ENCODE measurements around the gene CSNK1D. TPM values are rescaled to one million over a fixed set of nuclear protein-coding genes. Genes with fewer than 3 reads are reported as not detected.

Gene CSNK1D
- total RNA-seq, 2 experiments from 2014 or later = 115 to 142 TPM

GRCh38 chr17:82275326-82275725 lies 1.8 kb upstream of the CSNK1D start:
- H3K27me3 Mint-ChIP-seq = no peaks in the 10 kb centered on the region
- H3K9me3 Mint-ChIP-seq = no peaks in the 10 kb centered on the region
- H3K27ac Mint-ChIP-seq = no peak overlapping the region
- ChIA-PET POLR2A (no interaction called here), CTCF (interaction anchor here (0.7 to 2.0 kb wide), 3 partner anchors 16 to 46 kb away, joined by 3 to 9 read pairs (median 4); partner anchors contain the start of gene SLC16A3)
- no peak overlapping the region for H3K4me3 Mint-ChIP-seq
- peaks cover 16% of the 10 kb centered on the region for H3K36me3 Mint-ChIP-seq (ENCODE audit: low read depth)
- H3K4me1 Mint-ChIP-seq = peaks cover 26% of the 10 kb centered on the region
- DNase-seq = no peak

- H3K9me3 Mint-ChIP-seq = no peaks in the 10 kb centered on the region
- POLR2A ChIA-PET = no interaction called here
- H3K36me3 Mint-ChIP-seq (ENCODE audit: low read depth) = peaks cover 26% of the 10 kb centered on the region
- CTCF ChIA-PET = interaction anchor here (0.7 to 2.0 kb wide), 4 partner anchors 17 to 45 kb away, joined by 3 to 9 read pairs (median 4); partner anchors contain the start of gene SLC16A3
- peaks cover 36% of the 10 kb centered on the region for H3K4me1 Mint-ChIP-seq
- peak overlapping the region; percentile 84 for H3K4me3 Mint-ChIP-seq
- H3K27ac Mint-ChIP-seq = peak overlapping the region; percentile 99
- no peaks in the 10 kb centered on the region for H3K27me3 Mint-ChIP-seq
- DNase-seq = no peak
These were observed 877 bp upstream of the CSNK1D start for GRCh38 chr17:82274134-82275020.

- POLR2A ChIA-PET = no interaction called here
- Mint-ChIP-seq H3K27me3 (no peaks in the 10 kb centered on the region), H3K36me3 (ENCODE audit: low read depth) (peaks cover 33% of the 10 kb centered on the region), H3K4me3 (peak overlapping the region; percentile 84), H3K4me1 (peaks cover 52% of the 10 kb centered on the region), H3K27ac (peak overlapping the region; percentile 99), H3K9me3 (no peaks in the 10 kb centered on the region)
- CTCF ChIA-PET = interaction anchor here (0.8 to 1.6 kb wide), 3 partner anchors 10 to 36 kb away, joined by 3 to 4 read pairs (median 3); no protein-coding TSS in a partner anchor
- DNase-seq = peak; percentile 40
These were observed 789 bp downstream of the CSNK1D start for GRCh38 chr17:82272495-82273326.

- no peaks in the 10 kb centered on the region for H3K27me3 Mint-ChIP-seq
- DNase-seq = no peak
- H3K4me3 Mint-ChIP-seq = peak overlapping the region; percentile 84
- peak overlapping the region; percentile 92 for H3K27ac Mint-ChIP-seq
- no peaks in the 10 kb centered on the region for H3K9me3 Mint-ChIP-seq
- peaks cover 61% of the 10 kb centered on the region for H3K4me1 Mint-ChIP-seq
- POLR2A ChIA-PET = no interaction called here
- H3K36me3 Mint-ChIP-seq (ENCODE audit: low read depth) = peaks cover 43% of the 10 kb centered on the region
- CTCF ChIA-PET = interaction anchor here (0.6 to 1.2 kb wide), 2 partner anchors 17 to 639 kb away, joined by 3 read pairs; no protein-coding TSS in a partner anchor
These were observed 2.1 kb downstream of the CSNK1D start for GRCh38 chr17:82271401-82271800.

- Mint-ChIP-seq H3K9me3 (no peaks in the 10 kb centered on the region), H3K4me3 (peak overlapping the region; percentile 22), H3K27me3 (no peaks in the 10 kb centered on the region), H3K36me3 (ENCODE audit: low read depth) (peaks cover 51% of the 10 kb centered on the region), H3K27ac (no peak overlapping the region), H3K4me1 (peaks cover 67% of the 10 kb centered on the region)
- DNase-seq = no peak
- ChIA-PET POLR2A (no interaction called here), CTCF (no interaction called here)
These were observed 2.8 kb downstream of the CSNK1D start for GRCh38 chr17:82270651-82271050.

- Mint-ChIP-seq H3K9me3 (no peaks in the 10 kb centered on the region), H3K36me3 (ENCODE audit: low read depth) (peaks cover 53% of the 10 kb centered on the region), H3K27me3 (no peaks in the 10 kb centered on the region), H3K4me1 (peaks cover 66% of the 10 kb centered on the region), H3K27ac (peak overlapping the region; percentile 64), H3K4me3 (no peak overlapping the region)
- no peak for DNase-seq
- POLR2A ChIA-PET = no interaction called here
- CTCF ChIA-PET = interaction anchor here (1.0 to 1.1 kb wide), 2 partner anchors 11 to 15 kb away, joined by 3 to 4 read pairs; no protein-coding TSS in a partner anchor
These were observed 3.5 kb downstream of the CSNK1D start for GRCh38 chr17:82269882-82270500.

GRCh38 chr17:82269138-82269881 lies 4.2 kb downstream of the CSNK1D start:
- Mint-ChIP-seq H3K27ac (peak overlapping the region; percentile 31), H3K9me3 (no peaks in the 10 kb centered on the region), H3K4me1 (peaks cover 64% of the 10 kb centered on the region), H3K4me3 (no peak overlapping the region), H3K27me3 (no peaks in the 10 kb centered on the region), H3K36me3 (ENCODE audit: low read depth) (peaks cover 59% of the 10 kb centered on the region)
- ChIA-PET POLR2A (no interaction called here), CTCF (interaction anchor here (1.0 to 1.1 kb wide), 4 partner anchors 11 to 34 kb away, joined by 3 to 4 read pairs (median 4); no protein-coding TSS in a partner anchor)
- DNase-seq = no peak

- Mint-ChIP-seq H3K9me3 (no peaks in the 10 kb centered on the region), H3K27ac (peak overlapping the region; percentile 57), H3K4me3 (no peak overlapping the region), H3K4me1 (peaks cover 64% of the 10 kb centered on the region), H3K36me3 (ENCODE audit: low read depth) (peaks cover 72% of the 10 kb centered on the region), H3K27me3 (no peaks in the 10 kb centered on the region)
- POLR2A ChIA-PET = no interaction called here
- CTCF ChIA-PET = no interaction called here
- DNase-seq = no peak
These were observed 5.7 kb downstream of the CSNK1D start for GRCh38 chr17:82267575-82268379.

- Mint-ChIP-seq H3K9me3 (peaks cover under 1% of the 10 kb centered on the region), H3K27ac (no peak overlapping the region), H3K4me1 (peaks cover 55% of the 10 kb centered on the region), H3K27me3 (no peaks in the 10 kb centered on the region), H3K36me3 (ENCODE audit: low read depth) (peaks cover 78% of the 10 kb centered on the region), H3K4me3 (no peak overlapping the region)
- ChIA-PET POLR2A (no interaction called here), CTCF (interaction anchor here (0.9 to 1.4 kb wide), 2 partner anchors 12 to 32 kb away, joined by 3 to 4 read pairs; no protein-coding TSS in a partner anchor)
- DNase-seq = no peak
These were observed 7.4 kb downstream of the CSNK1D start for GRCh38 chr17:82266142-82266541.

- Mint-ChIP-seq H3K4me1 (peaks cover 34% of the 10 kb centered on the region), H3K36me3 (ENCODE audit: low read depth) (peaks cover 84% of the 10 kb centered on the region), H3K27me3 (no peaks in the 10 kb centered on the region), H3K4me3 (no peak overlapping the region), H3K27ac (no peak overlapping the region), H3K9me3 (peaks cover 4% of the 10 kb centered on the region)
- POLR2A ChIA-PET = no interaction called here
- CTCF ChIA-PET = no interaction called here
- no peak for DNase-seq
These were observed 9.9 kb downstream of the CSNK1D start for GRCh38 chr17:82263641-82264040.

- POLR2A ChIA-PET = no interaction called here
- Mint-ChIP-seq H3K36me3 (ENCODE audit: low read depth) (peaks cover 88% of the 10 kb centered on the region), H3K27ac (no peak overlapping the region)
These were observed 11.2 kb downstream of the CSNK1D start for GRCh38 chr17:82262344-82262743.

More at GRCh38 chr17:82262344-82262743, 11.2 kb downstream of the CSNK1D start:
- Mint-ChIP-seq H3K9me3 (peaks cover 4% of the 10 kb centered on the region), H3K4me3 (no peak overlapping the region), H3K27me3 (no peaks in the 10 kb centered on the region), H3K4me1 (peaks cover 23% of the 10 kb centered on the region)
- CTCF ChIA-PET = interaction anchor here (0.9 kb wide), 1 partner anchor 92 kb away, joined by 3 read pairs; no protein-coding TSS in a partner anchor
- DNase-seq = no peak
